Lower leg skin (tissue), 4 donors: ENCODE data around the gene SIVA1. TPM values are rescaled to one million over a fixed set of nuclear protein-coding genes. Genes with fewer than 3 reads are reported as not detected.
"Not testable (repeated sequence)": the region's sequence is repeated elsewhere in the genome, so short reads cannot be mapped to it uniquely, and the experiment has no call there.

Experiments used
- DNase-seq, 2 donors: peaks; one replicate each; pipeline ENCODE4 v3.0.0-alpha.2; 2019; ENCODE audit warnings: low spot score in 2 of 2
- H3K4me3 ChIP-seq: fragments of 200-600 bp; sonication (generic); 2 replicates; pipeline ENCODE4 v1.5.1; 2017; ENCODE audit warnings: mild to moderate bottlenecking, low read depth; ENCODE audit not compliant: poor library complexity, severe bottlenecking
- POLR2A ChIP-seq, 2 donors: fragments of 450-650 bp; IDR thresholded peaks; one replicate each; pipeline ENCODE4 v1.6.1; 2016 to 2017; ENCODE audit warnings: antibody characterized with exemption in 2 of 2, mild to moderate bottlenecking in 1 of 2, moderate library complexity in 1 of 2
- WGBS, 2 donors: methylation state at CpG; one replicate each; pipeline ENCODE4 v1.1.5; 2018; 5-methylcytosine and 5-hydroxymethylcytosine counted together
- intact Hi-C: fragments of 100-400 bp; cut with DNase I; formaldehyde crosslinking; loops from one replicate; pipeline ENCODE4 v1.15.0; 2023; ENCODE audit warnings: low total_unique reads
- total RNA-seq, 4 donors: library from RNA; depleted of rRNA; stranded (reverse); fragments of >200 nt; gene quantifications; one replicate each; pipeline ENCODE4 v1.1.0, GENCODE V29; 2016
- TF ChIP-seq, protein P1 (sequence below), 3 donors: fragments of 450-650 bp; IDR thresholded peaks; one replicate each; pipeline ENCODE4 v1.5.1; 2016; ENCODE audit warnings: antibody characterized with exemption in 3 of 3, mild to moderate bottlenecking in 3 of 3, moderate library complexity in 2 of 3

The SIVA1 gene
- total RNA-seq, 4 donors from 2014 or later, result 162 to 174 (median 168) TPM

DNA sequence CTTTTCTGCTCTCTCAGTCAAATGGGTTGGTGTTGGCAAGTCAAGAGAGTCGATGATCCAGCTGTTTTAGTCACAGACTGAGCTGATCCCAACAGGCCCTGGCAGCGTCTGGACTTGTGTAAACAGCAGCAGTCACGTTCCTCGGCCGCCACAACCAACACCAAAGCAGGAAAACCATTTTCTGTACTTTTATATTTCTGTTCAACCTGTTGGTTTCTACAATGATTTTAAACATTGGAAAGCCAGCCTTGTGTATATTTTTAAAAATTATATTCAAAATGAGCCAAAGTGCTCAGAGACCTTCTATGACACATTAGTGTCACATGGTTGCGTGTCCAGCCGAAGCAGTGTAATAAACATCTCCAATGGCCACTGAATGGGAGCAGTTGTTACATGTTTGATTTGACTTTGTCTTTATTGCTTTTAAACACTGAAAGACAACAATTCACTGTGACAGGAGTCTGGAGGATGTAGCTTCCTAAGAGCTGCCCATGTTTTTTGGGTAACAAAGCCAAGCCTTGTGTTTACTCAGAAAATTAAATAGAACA is 5.9 kb upstream of the SIVA1 start:
- TF ChIP-seq, protein P1, sequence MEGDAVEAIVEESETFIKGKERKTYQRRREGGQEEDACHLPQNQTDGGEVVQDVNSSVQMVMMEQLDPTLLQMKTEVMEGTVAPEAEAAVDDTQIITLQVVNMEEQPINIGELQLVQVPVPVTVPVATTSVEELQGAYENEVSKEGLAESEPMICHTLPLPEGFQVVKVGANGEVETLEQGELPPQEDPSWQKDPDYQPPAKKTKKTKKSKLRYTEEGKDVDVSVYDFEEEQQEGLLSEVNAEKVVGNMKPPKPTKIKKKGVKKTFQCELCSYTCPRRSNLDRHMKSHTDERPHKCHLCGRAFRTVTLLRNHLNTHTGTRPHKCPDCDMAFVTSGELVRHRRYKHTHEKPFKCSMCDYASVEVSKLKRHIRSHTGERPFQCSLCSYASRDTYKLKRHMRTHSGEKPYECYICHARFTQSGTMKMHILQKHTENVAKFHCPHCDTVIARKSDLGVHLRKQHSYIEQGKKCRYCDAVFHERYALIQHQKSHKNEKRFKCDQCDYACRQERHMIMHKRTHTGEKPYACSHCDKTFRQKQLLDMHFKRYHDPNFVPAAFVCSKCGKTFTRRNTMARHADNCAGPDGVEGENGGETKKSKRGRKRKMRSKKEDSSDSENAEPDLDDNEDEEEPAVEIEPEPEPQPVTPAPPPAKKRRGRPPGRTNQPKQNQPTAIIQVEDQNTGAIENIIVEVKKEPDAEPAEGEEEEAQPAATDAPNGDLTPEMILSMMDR (IDR thresholded peaks at IDR 0.05), result no peak
- no peak for TF ChIP-seq POLR2A (IDR thresholded peaks at IDR 0.05)
- no peak overlapping the region for H3K4me3 ChIP-seq
- DNase-seq, result no peak
- 54 to 57% methylated on average over 7 of the region's 7 CpGs for WGBS, 2 donors
- intact Hi-C loops, result no loop called here

GRCh38 chr14:104747876-104748275 is 5.1 kb upstream of the SIVA1 start:
- TF ChIP-seq, protein P1 (IDR thresholded peaks at IDR 0.05), result no peak
- no peak for TF ChIP-seq POLR2A (IDR thresholded peaks at IDR 0.05)
- no peak for DNase-seq
- 59 to 78% methylated on average over 9 of the region's 9 CpGs for WGBS, 2 donors
- intact Hi-C loops, result no loop called here
- H3K4me3 ChIP-seq, result no peak overlapping the region

GRCh38 chr14:104749111-104749649 is 3.8 kb upstream of the SIVA1 start:
- TF ChIP-seq POLR2A (IDR thresholded peaks at IDR 0.05), result no peak
- TF ChIP-seq, protein P1 (IDR thresholded peaks at IDR 0.05), result no peak
- intact Hi-C loops, result no loop called here
- no peak overlapping the region for H3K4me3 ChIP-seq
- no peak for DNase-seq
- WGBS, 2 donors, result 18 to 36% methylated on average over 9 to 11 of the region's 11 CpGs

- H3K4me3 ChIP-seq, result no peak overlapping the region
- TF ChIP-seq, protein P1 (IDR thresholded peaks at IDR 0.05), result no peak
- no peak for TF ChIP-seq POLR2A (IDR thresholded peaks at IDR 0.05)
- intact Hi-C loops, result no loop called here
- no peak for DNase-seq
- WGBS, 2 donors, result 49 to 65% methylated on average over 12 of the region's 12 CpGs
These were observed 2.7 kb upstream of the SIVA1 start for GRCh38 chr14:104750056-104750752.

- DNase-seq, intact Hi-C loops, H3K4me3 ChIP-seq: not testable (repeated sequence)
- 74 to 85% methylated on average over 5 of the region's 5 CpGs for WGBS, 2 donors
These were observed 2.2 kb upstream of the SIVA1 start for GRCh38 chr14:104750753-104751057.

DNA sequence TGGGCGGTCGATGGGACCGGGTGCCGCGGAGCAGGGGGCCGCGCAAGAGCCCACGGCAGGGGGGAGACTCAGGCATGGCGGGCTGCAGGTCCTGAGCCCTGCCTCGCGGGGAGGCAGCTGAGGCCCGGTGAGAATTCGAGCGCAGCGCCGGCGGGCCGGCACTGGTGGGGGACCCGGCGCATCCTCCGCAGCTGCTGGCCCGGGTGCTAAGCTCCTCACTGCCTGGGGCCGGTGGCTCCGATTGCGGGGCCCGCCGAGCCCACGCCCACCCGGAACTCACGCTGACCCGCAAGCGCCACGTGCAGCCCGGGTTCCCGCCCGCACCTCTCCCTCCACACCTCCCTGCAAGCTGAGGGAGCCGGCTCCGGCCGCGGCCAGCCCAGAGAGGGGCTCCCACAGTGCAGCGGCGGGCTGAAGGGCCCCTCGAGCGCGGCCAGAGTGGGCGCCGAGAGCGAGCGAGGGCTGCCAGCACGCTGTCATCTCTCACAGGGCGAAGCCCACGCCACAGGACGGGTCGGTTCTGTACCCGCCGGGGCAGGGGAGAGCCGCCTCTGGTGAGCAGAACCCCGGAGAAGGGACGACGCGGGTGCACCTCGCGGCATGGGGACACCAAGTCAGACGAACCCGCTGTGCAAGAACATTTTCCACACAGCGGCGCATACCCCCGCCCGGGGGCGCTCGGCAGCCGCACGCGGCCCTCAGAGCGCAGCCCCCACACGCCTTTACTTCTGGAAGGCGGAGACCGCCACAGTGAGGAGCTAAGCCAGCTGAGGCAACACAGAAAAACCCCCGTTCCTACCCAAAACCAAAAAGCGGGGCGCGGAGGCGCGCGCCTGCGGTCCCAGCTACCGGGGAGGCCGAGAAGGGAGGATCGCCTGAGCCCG is 1.2 kb upstream of the SIVA1 start:
- TF ChIP-seq, protein P1 (IDR thresholded peaks at IDR 0.05), result no peak
- no peak for TF ChIP-seq POLR2A (IDR thresholded peaks at IDR 0.05)
- no peak for DNase-seq
- no peak overlapping the region for H3K4me3 ChIP-seq
- intact Hi-C loops, result no loop called here
- WGBS, 2 donors, result 73 to 74% methylated on average over 63 to 86 of the region's 90 CpGs
